K562 (cell line): Measurements from ENCODE around the gene ZNF140. TPM values are rescaled to one million over a fixed set of nuclear protein-coding genes. Genes with fewer than 3 reads are reported as not detected.
A peak's percentile ranks its signal among the peaks of the same experiment; 100 is the strongest.

Source experiments
- ATAC-seq: fragments of 200-7000 bp; cut with Tn5 transposase; 3 replicates; pipeline ENCODE4 v1.9.1; 2020; ENCODE audit warnings: moderate library complexity
- BruUV-seq: library from RNA; stranded (reverse); fragments of 400-500 nt; replicated peaks from 2 replicates; lab custom pipeline; 2021; lab: Mats Ljungman, UMichigan
- CTCF ChIA-PET: fragments of 300-600 bp; formaldehyde crosslinking; extraction: SDS; loops from one replicate; lab custom pipeline; 2021; ENCODE audit warnings: low intra/inter-chr PET ratio; lab: Yijun Ruan, JAX
- POLR2A ChIA-PET: fragments of 300-600, 350-650 bp; sonication (Branson Sonifier 250); formaldehyde crosslinking; extraction: SDS; loops from one replicate; lab custom pipeline; 2021; ENCODE audit warnings: antibody characterized with exemption, inconsistent platforms; lab: Yijun Ruan, JAX
- DNase-seq, 4 experiments: peaks; one replicate each; pipeline versions ENCODE4 v3.0.0 to v3.0.0-alpha.2; 2011 to 2018; ENCODE audit warnings: low spot score in 3 of 4, mixed read lengths in 3 of 4; ENCODE audit errors: extremely low read depth in 1 of 4
- FAIRE-seq: peaks from 2 replicates; lab custom pipeline; 2011; peaks lifted over from hg19 to GRCh38; lab: Jason Lieb, UNC
- H2AFZ ChIP-seq: 2 replicates; pipeline ENCODE4 v1.6.0; 2011; ENCODE audit warnings: low read depth, low read length, control low read depth, inconsistent platforms
- H3K27ac ChIP-seq: fragments of 200-600 bp; 3 replicates; pipeline ENCODE4 v1.8.0; 2011; ENCODE audit warnings: low read depth, mild to moderate bottlenecking, control low read depth, inconsistent platforms, low read length, moderate library complexity, mixed read lengths; ENCODE audit errors: extremely low read depth
- H3K27me3 ChIP-seq, 2 experiments: fragments of 300-600 bp in 1 of 2; 2 replicates in 1 of 2; 3 replicates in 1 of 2; pipeline versions ENCODE4 v1.6.0 to v1.8.0; 2011; ENCODE audit warnings: inconsistent platforms in 2 of 2, low read length in 2 of 2, mild to moderate bottlenecking in 1 of 2, mixed read lengths in 1 of 2, moderate library complexity in 1 of 2; ENCODE audit not compliant: control insufficient read depth in 2 of 2, insufficient read depth in 2 of 2
- H3K36me3 ChIP-seq: fragments of 300-600 bp; 3 replicates; pipeline ENCODE4 v1.8.0; 2011; ENCODE audit warnings: mild to moderate bottlenecking, low read length, inconsistent platforms; ENCODE audit not compliant: control insufficient read depth, insufficient read depth
- H3K4me1 ChIP-seq, 2 experiments: fragments of 200-600 bp in 1 of 2; replicated peaks in 1 of 2; 2 replicates in 1 of 2; 3 replicates in 1 of 2; pipeline versions ENCODE4 v1.5.1 to v1.8.0; 2011; ENCODE audit warnings: inconsistent platforms in 2 of 2, low read length in 2 of 2, mild to moderate bottlenecking in 1 of 2, mixed read lengths in 1 of 2, moderate library complexity in 1 of 2; ENCODE audit not compliant: control insufficient read depth in 2 of 2, insufficient read depth in 2 of 2
- H3K4me2 ChIP-seq: 2 replicates; pipeline ENCODE4 v1.6.1; 2011; ENCODE audit warnings: low read length, control low read depth, inconsistent platforms, mixed read lengths; ENCODE audit not compliant: insufficient read depth
- H3K4me3 ChIP-seq: fragments of 200-600 bp; sonication (generic), shearing (Covaris generic); 2 replicates; pipeline ENCODE4 v1.5.1; 2016; ENCODE audit warnings: control low read depth, inconsistent platforms
- H3K79me2 ChIP-seq: fragments of 200-600 bp; 3 replicates; pipeline ENCODE4 v1.8.0; 2011; ENCODE audit warnings: low read length, inconsistent platforms; ENCODE audit not compliant: control insufficient read depth, insufficient read depth
- H3K9ac ChIP-seq, 2 experiments: 2 replicates each; pipeline versions ENCODE4 v1.6.0 to v1.6.1; 2011; ENCODE audit warnings: low read depth in 2 of 2, low read length in 2 of 2, control low read depth in 1 of 2, inconsistent platforms in 1 of 2, mild to moderate bottlenecking in 1 of 2, mixed read lengths in 1 of 2; ENCODE audit not compliant: insufficient read depth in 1 of 2
- H3K9me1 ChIP-seq: one replicate; pipeline ENCODE4 v1.6.0; 2011; ENCODE audit warnings: inconsistent platforms, mild to moderate bottlenecking, low read length, moderate library complexity; ENCODE audit not compliant: control insufficient read depth, insufficient read depth
- H3K9me3 ChIP-seq: replicated peaks from 2 replicates; pipeline ENCODE4 v1.5.1; 2011; ENCODE audit warnings: low read depth, low read length, inconsistent platforms; ENCODE audit not compliant: control insufficient read depth, insufficient read depth
- H4K20me1 ChIP-seq: replicated peaks from 2 replicates; pipeline ENCODE4 v1.6.1; 2011; ENCODE audit warnings: low read length, inconsistent platforms, mixed read lengths; ENCODE audit not compliant: control insufficient read depth, insufficient read depth
- CBX3 ChIP-seq, 2 experiments: IDR thresholded peaks; 1 replicate in 1 of 2; 2 replicates in 1 of 2; pipeline ENCODE4 v1.6.1; 2012; ENCODE audit warnings: inconsistent platforms in 2 of 2, low read length in 2 of 2, borderline replicate concordance in 1 of 2, control low read depth in 1 of 2
- CBX5 ChIP-seq: IDR thresholded peaks from 2 replicates; pipeline ENCODE4 v1.6.1; 2014; ENCODE audit warnings: low read depth, borderline replicate concordance
- GATAD2A ChIP-seq: fragments of 450-650 bp; IDR thresholded peaks from 2 replicates; pipeline ENCODE4 v1.6.1; 2017
- KLF1 ChIP-seq: fragments of 450-650 bp; IDR thresholded peaks from 2 replicates; pipeline ENCODE4 v1.6.1; 2016; ENCODE audit warnings: missing genetic modification characterization, missing compliant biosample characterization
- KLF13 ChIP-seq: fragments of 450-650 bp; IDR thresholded peaks from 2 replicates; pipeline ENCODE4 v1.6.1; 2016; ENCODE audit warnings: missing genetic modification characterization, low read depth, mild to moderate bottlenecking, missing compliant biosample characterization, moderate library complexity, borderline replicate concordance
- KLF6 ChIP-seq: fragments of 250-450 bp; sonication (Bioruptor Pico); IDR thresholded peaks from 2 replicates; pipeline ENCODE4 v1.4.0; 2020; ENCODE audit warnings: mild to moderate bottlenecking, moderate library complexity, borderline replicate concordance
- MED1 ChIP-seq: sonication (generic); formaldehyde crosslinking; IDR thresholded peaks from 2 replicates; pipeline ENCODE4 v1.8.1; 2023; ENCODE audit warnings: missing genetic modification reagents, borderline replicate concordance
- PPARD ChIP-seq: fragments of 250-450 bp; sonication (Bioruptor Pico); IDR thresholded peaks from 2 replicates; pipeline ENCODE4 v1.8.0; 2022; ENCODE audit warnings: inconsistent platforms, mild to moderate bottlenecking, moderate library complexity
- RAD21 ChIP-seq, 2 experiments: fragments of 250-450 bp in 1 of 2; fragments of 450-650 bp in 1 of 2; sonication (Bioruptor Pico) in 1 of 2; formaldehyde crosslinking in 1 of 2; IDR thresholded peaks in 1 of 2; conservative IDR thresholded peaks in 1 of 2; 2 replicates each; pipeline versions ENCODE4 v1.4.0 to v1.8.0; 2020 to 2022; ENCODE audit warnings: mild to moderate bottlenecking in 2 of 2, moderate library complexity in 1 of 2
- TRIM24 ChIP-seq, 2 experiments: fragments of 450-650 bp; IDR thresholded peaks; 2 replicates each; pipeline ENCODE4 v1.6.1; 2016
- TRIM28 ChIP-seq: fragments of 450-650 bp; IDR thresholded peaks from 2 replicates; pipeline ENCODE4 v1.6.1; 2017
- XRCC3 ChIP-seq: fragments of 450-650 bp; IDR thresholded peaks from 2 replicates; pipeline ENCODE4 v1.6.1; 2017; ENCODE audit warnings: mild to moderate bottlenecking, moderate library complexity
- ZBED1 ChIP-seq: IDR thresholded peaks from 2 replicates; pipeline ENCODE4 v1.6.1; 2014
- ZEB2 ChIP-seq: fragments of 450-650 bp; IDR thresholded peaks from 2 replicates; pipeline ENCODE4 v1.6.1; 2016
- ZNF274 ChIP-seq: IDR thresholded peaks from 2 replicates; pipeline ENCODE4 v1.6.1; 2011; ENCODE audit warnings: low read depth, mild to moderate bottlenecking, low read length, moderate library complexity, borderline replicate concordance
- ZNF408 ChIP-seq: fragments of 250-450 bp; sonication (Bioruptor Pico); IDR thresholded peaks from 2 replicates; pipeline ENCODE4 v1.4.0; 2020; ENCODE audit warnings: low read depth, mild to moderate bottlenecking, moderate library complexity
- ZNF699 ChIP-seq: fragments of 250-450 bp; sonication (Bioruptor Pico); IDR thresholded peaks from 2 replicates; pipeline ENCODE4 v1.8.0; 2021; ENCODE audit warnings: mild to moderate bottlenecking, moderate library complexity; ENCODE audit not compliant: insufficient replicate concordance
- ZNF75A ChIP-seq: fragments of 450-650 bp; formaldehyde crosslinking; IDR thresholded peaks from 2 replicates; pipeline ENCODE4 v1.4.0; 2020; ENCODE audit warnings: mild to moderate bottlenecking
- WGBS: fragments of 100-300 bp; shearing (Covaris generic); methylation state at CpG from one replicate; pipeline ENCODE4 v1.1.6; 2016; ENCODE audit warnings: low coverage, mixed read lengths; ENCODE audit not compliant: insufficient coverage; ENCODE audit errors: missing lambda C conversion rate; 5-methylcytosine and 5-hydroxymethylcytosine counted together
- in situ Hi-C: fragments of 300-500 bp; cut with MboI; formaldehyde crosslinking; loops from 4 replicates; pipeline ENCODE4 v1.15.0; 2018; ENCODE audit warnings: inconsistent platforms, mixed read lengths
- intact Hi-C: fragments of 100-400 bp; cut with micrococcal nuclease; formaldehyde crosslinking; loops from 2 replicates; pipeline ENCODE4 v1.14.2; 2022
- polyA plus RNA-seq, 8 experiments: library from polyadenylated mRNA; depleted of rRNA in 4 of 8; stranded (reverse) in 5 of 8; unstranded in 3 of 8; fragments of >200 nt; fragmentation: Nextera tagmentation in 2 of 8; fragmentation: Illumina TruSeq in 1 of 8; extraction: Ambion mirVana in 2 of 8; extraction: Trizol in 1 of 8; gene quantifications; 2 replicates each; pipeline versions ENCODE4 v1.2.1 to v1.2.3, GENCODE V29; 2011 to 2014; ENCODE audit warnings: inconsistent platforms in 1 of 8, missing spikeins in 1 of 8
- total RNA-seq, 7 experiments: library from RNA; depleted of rRNA in 6 of 7; stranded (reverse); fragments of >200 nt in 6 of 7; fragmentation: Illumina TruSeq in 2 of 7; extraction: Trizol in 2 of 7; gene quantifications; 2 replicates each; pipeline versions ENCODE4 v1.2.1 to v1.2.3, GENCODE V29; 2011 to 2021; ENCODE audit warnings: low replicate concordance in 1 of 7
- TF ChIP-seq, protein P1 (sequence below): fragments of 250-450 bp; sonication (Bioruptor Pico); IDR thresholded peaks from 2 replicates; pipeline ENCODE4 v1.5.0; 2021
- TF ChIP-seq, protein P2 (sequence below): fragments of 450-650 bp; IDR thresholded peaks from 2 replicates; pipeline ENCODE4 v1.6.1; 2016; ENCODE audit warnings: low read depth, mild to moderate bottlenecking, moderate library complexity
- TF ChIP-seq, protein P3 (sequence below): fragments of 200-800 bp; sonication (Bioruptor generic); IDR thresholded peaks from 2 replicates; pipeline ENCODE4 v1.6.1; 2017; ENCODE audit warnings: missing genetic modification characterization, missing compliant biosample characterization
- TF ChIP-seq, protein P4 (sequence below): conservative IDR thresholded peaks from 2 replicates; pipeline ENCODE4 v1.6.1; 2011; ENCODE audit warnings: low read depth, mild to moderate bottlenecking, low read length; ENCODE audit not compliant: control insufficient read depth

The ZNF140 gene
- total and polyA plus RNA-seq, 9 of the 15 experiments (the other 6 are each of a cell fraction or from before 2014, with no cell fraction given) = 1.6 to 10.9 (median 5.3) TPM

DNA sequence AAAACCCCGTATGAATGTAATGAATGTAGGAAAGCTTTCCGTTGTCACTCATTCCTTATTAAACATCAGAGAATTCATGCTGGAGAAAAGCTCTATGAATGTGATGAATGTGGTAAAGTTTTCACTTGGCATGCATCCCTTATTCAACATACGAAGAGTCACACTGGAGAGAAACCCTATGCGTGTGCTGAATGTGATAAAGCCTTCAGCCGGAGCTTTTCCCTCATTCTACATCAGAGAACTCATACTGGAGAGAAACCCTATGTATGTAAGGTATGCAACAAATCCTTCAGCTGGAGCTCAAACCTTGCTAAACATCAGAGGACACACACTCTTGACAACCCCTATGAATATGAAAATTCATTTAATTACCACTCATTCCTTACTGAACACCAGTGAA lies 25.5 kb downstream of the ZNF140 start:
- no TSS peak for BruUV-seq
- no peaks in the 10 kb centered on the region for H3K4me1 ChIP-seq
- H3K27me3 ChIP-seq = no peaks in the 10 kb centered on the region
- 86% methylated on average over 5 of the region's 5 CpGs for WGBS
- no peaks in the 10 kb centered on the region for H3K9me1 ChIP-seq
- no peak for FAIRE-seq
- H4K20me1 ChIP-seq = no peaks in the 10 kb centered on the region
- peaks cover 15% of the 10 kb centered on the region; the same call in 2 of the 3 replicates for H3K36me3 ChIP-seq
- in situ Hi-C loops = no loop called here
- H3K4me2 ChIP-seq = no peak overlapping the region
- H3K9ac ChIP-seq = no peak overlapping the region
- peaks cover 30% of the 10 kb centered on the region for H3K9me3 ChIP-seq
- H3K27ac ChIP-seq = no peak overlapping the region
- ATAC-seq = no peak
- no peaks in the 10 kb centered on the region for H3K79me2 ChIP-seq
- H2AFZ ChIP-seq = no peak overlapping the region
- intact Hi-C loops = no loop called here
- ChIA-PET POLR2A (no interaction called here), CTCF (no interaction called here)
- DNase-seq = peak in 1 of 4 experiments; percentile 5
- no peak overlapping the region for H3K4me3 ChIP-seq
- no peak for TF ChIP-seq ZBED1
- peak in 1 of 2 experiments; percentile 37; a peak in 1 of 3 replicates for TF ChIP-seq CBX3 (IDR thresholded peaks at IDR 0.05; ENCODE audit: borderline replicate concordance in 1 of 2, low read length in 2 of 2)
- TF ChIP-seq ZNF274 = peak; percentile 99
- TF ChIP-seq KLF6 (CRISPR knock-in tag) = no peak
- TF ChIP-seq, protein P1, sequence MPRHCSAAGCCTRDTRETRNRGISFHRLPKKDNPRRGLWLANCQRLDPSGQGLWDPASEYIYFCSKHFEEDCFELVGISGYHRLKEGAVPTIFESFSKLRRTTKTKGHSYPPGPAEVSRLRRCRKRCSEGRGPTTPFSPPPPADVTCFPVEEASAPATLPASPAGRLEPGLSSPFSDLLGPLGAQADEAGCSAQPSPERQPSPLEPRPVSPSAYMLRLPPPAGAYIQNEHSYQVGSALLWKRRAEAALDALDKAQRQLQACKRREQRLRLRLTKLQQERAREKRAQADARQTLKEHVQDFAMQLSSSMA = no peak
- peak in 1 of 2 experiments; percentile 22; a peak in 1 of 4 replicates for TF ChIP-seq TRIM24 (IDR thresholded peaks at IDR 0.05)
- TF ChIP-seq ZNF75A (CRISPR knock-in tag) = peak; percentile 82
- no peak for TF ChIP-seq GATAD2A
- TF ChIP-seq ZEB2 = no peak
- no peak for TF ChIP-seq ZNF699
- TF ChIP-seq, protein P2, sequence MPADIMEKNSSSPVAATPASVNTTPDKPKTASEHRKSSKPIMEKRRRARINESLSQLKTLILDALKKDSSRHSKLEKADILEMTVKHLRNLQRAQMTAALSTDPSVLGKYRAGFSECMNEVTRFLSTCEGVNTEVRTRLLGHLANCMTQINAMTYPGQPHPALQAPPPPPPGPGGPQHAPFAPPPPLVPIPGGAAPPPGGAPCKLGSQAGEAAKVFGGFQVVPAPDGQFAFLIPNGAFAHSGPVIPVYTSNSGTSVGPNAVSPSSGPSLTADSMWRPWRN = no peak
- no peak for TF ChIP-seq KLF13 (tag)
- TF ChIP-seq TRIM28 = peak; percentile 84
- TF ChIP-seq PPARD (CRISPR knock-in tag) = no peak
- TF ChIP-seq KLF1 (tag) = no peak
- TF ChIP-seq, protein P3, sequence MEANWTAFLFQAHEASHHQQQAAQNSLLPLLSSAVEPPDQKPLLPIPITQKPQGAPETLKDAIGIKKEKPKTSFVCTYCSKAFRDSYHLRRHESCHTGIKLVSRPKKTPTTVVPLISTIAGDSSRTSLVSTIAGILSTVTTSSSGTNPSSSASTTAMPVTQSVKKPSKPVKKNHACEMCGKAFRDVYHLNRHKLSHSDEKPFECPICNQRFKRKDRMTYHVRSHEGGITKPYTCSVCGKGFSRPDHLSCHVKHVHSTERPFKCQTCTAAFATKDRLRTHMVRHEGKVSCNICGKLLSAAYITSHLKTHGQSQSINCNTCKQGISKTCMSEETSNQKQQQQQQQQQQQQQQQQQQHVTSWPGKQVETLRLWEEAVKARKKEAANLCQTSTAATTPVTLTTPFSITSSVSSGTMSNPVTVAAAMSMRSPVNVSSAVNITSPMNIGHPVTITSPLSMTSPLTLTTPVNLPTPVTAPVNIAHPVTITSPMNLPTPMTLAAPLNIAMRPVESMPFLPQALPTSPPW (CRISPR knock-in tag) = no peak
- 0 out of 2 replicates have a peak, but pooled peaks have one; percentile 29 for TF ChIP-seq XRCC3
- TF ChIP-seq RAD21 (CRISPR knock-in tag; conservative IDR thresholded peaks at IDR 0.05 in 1 of 2, IDR thresholded peaks at IDR 0.05 in 1 of 2) = no peak
- no peak for TF ChIP-seq MED1 (CRISPR knock-in tag)
- TF ChIP-seq ZNF408 (CRISPR knock-in tag) = no peak
- TF ChIP-seq, protein P4, sequence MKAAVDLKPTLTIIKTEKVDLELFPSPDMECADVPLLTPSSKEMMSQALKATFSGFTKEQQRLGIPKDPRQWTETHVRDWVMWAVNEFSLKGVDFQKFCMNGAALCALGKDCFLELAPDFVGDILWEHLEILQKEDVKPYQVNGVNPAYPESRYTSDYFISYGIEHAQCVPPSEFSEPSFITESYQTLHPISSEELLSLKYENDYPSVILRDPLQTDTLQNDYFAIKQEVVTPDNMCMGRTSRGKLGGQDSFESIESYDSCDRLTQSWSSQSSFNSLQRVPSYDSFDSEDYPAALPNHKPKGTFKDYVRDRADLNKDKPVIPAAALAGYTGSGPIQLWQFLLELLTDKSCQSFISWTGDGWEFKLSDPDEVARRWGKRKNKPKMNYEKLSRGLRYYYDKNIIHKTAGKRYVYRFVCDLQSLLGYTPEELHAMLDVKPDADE = 0 out of 2 replicates have a peak, but pooled peaks have one; percentile 37
- peak; percentile 47; the same call in 1 of the 2 replicates for TF ChIP-seq CBX5
